GM18526 (cell line): Measurements from ENCODE around the gene DIP2C.

Experiments used
- POLR2A ChIP-seq: IDR thresholded peaks from 3 replicates; pipeline ENCODE4 v1.6.1; 2011; ENCODE audit not compliant: insufficient read length; ENCODE audit errors: extremely low read depth

The DIP2C gene

GRCh38 chr10:335151-335800, 354.2 kb downstream of the DIP2C start:
- TF ChIP-seq POLR2A: no peak

GRCh38 chr10:331186-331585, 358.3 kb downstream of the DIP2C start:
- TF ChIP-seq POLR2A: no peak

GRCh38 chr10:329361-330099, 359.9 kb downstream of the DIP2C start:
- TF ChIP-seq POLR2A: no peak

GRCh38 chr10:327889-328852, 361.3 kb downstream of the DIP2C start:
- TF ChIP-seq POLR2A: no peak

- TF ChIP-seq POLR2A: no peak
Measured at GRCh38 chr10:326894-327635, 362.4 kb downstream of the DIP2C start.

- no peak for TF ChIP-seq POLR2A
Measured at GRCh38 chr10:326350-326749, 363.1 kb downstream of the DIP2C start.

- no peak for TF ChIP-seq POLR2A
Measured at GRCh38 chr10:325282-325681, 364.2 kb downstream of the DIP2C start.

GRCh38 chr10:324593-324992, 364.9 kb downstream of the DIP2C start:
- no peak for TF ChIP-seq POLR2A

- no peak for TF ChIP-seq POLR2A
Measured at GRCh38 chr10:323651-324293, 365.7 kb downstream of the DIP2C start.

- no peak for TF ChIP-seq POLR2A
Measured at GRCh38 chr10:320771-321170, 368.7 kb downstream of the DIP2C start.

- no peak for TF ChIP-seq POLR2A
Measured at GRCh38 chr10:317926-318325, 371.5 kb downstream of the DIP2C start.

GRCh38 chr10:317271-317769, 372.1 kb downstream of the DIP2C start:
- no peak for TF ChIP-seq POLR2A

- TF ChIP-seq POLR2A: no peak
Measured at GRCh38 chr10:316390-316789, 373.1 kb downstream of the DIP2C start.

GRCh38 chr10:314871-315270, 374.6 kb downstream of the DIP2C start:
- TF ChIP-seq POLR2A: no peak
